Fibroblast of skin of right biceps (primary cell): ENCODE results near the gene LUC7L3.

ENCODE experiments used
- DNase-seq: peaks from one replicate; pipeline ENCODE4 v3.0.0-alpha.2; 2013

The LUC7L3 gene

DNA sequence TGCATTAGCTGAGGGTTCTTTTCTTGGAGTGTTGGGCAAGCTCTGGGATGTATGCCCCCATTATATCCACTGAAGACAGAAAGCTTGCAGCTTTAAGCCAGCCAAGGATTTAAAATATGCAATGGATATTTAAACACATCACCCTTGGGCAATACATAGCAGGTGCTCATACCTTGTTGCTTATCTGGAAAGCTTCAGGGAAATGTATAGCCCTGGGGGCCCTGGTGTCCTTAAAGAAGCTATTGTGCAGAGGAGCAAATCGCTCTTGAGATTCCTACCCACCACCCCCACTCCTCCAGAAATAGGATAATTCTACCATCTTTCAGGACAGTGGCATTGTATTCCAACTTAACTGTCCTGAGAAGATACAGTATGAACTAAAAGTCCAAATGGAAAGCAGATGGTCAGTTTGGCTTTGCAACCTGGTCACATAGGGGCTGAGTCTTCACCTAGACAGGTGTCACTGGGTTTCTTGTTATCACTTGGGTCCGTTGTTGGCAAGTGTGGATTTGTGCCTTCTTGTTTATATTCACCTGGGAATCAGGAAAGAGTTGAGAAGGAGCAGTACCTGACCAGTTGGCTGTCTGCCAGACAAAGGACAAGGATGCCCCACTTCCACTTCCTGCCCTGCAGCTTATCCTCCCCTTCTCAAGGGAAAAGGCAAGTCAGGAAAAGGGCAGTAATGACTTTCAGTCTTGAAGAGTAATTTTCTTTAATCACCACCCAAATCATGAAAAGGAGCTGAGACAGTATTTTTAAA lies 44.5 kb downstream of the LUC7L3 start:
- no peak for DNase-seq

DNA sequence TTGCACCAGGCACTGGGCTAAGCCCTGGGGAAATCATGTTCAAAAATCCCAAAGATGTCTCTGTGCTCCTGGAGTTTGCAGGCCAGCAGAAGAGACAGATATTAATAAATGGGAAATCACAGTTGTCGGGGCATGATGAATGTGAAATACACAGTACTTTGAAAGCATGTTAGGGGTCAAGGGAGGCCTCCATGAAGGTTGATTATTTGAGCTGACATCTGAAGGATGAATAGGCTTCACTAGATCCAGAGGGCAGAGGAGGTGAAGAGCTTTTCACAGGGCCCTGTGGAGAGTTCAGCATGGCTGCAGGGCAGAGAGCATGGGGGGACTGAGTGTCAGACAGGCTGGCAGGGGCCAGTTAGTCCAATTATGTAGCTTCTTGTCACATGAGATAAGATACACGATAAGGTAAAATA lies 45.3 kb downstream of the LUC7L3 start:
- no peak for DNase-seq

DNA sequence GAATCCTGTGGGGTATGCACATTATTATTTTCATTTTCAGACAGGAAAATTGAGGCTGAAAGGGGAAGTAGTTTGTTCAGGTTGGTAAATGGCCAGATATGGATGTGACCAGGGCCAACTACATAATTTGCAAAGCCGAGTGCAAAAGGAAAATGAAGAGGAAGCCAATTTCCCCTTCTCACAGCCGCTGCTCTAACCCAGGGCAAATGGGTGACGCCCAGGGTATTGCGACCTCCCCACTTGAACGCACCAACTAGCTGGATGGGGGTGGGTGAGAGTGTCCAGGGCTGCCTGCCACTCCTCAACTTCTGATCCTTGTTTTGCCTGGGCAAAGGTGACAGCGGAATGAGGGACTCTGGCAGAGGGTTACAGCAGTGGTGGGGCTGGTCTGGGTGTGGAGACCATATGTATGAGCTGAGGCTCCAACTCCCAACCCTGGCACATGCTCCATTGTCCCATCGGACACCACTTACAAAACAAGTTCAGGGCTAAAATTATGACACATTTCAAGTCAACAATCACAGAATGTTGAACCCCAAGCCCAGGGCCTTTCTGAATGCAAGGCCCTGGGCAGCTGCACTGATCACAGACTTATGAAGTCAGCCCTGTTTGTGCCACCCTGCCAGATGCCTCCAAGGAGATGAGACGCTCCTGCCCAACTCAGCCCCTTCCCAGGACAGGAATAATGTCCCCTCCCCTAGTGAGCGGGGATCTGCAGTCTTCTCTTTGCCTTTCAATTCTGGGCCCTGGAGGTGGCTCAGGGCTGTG lies 46.2 kb downstream of the LUC7L3 start:
- no peak for DNase-seq

DNA sequence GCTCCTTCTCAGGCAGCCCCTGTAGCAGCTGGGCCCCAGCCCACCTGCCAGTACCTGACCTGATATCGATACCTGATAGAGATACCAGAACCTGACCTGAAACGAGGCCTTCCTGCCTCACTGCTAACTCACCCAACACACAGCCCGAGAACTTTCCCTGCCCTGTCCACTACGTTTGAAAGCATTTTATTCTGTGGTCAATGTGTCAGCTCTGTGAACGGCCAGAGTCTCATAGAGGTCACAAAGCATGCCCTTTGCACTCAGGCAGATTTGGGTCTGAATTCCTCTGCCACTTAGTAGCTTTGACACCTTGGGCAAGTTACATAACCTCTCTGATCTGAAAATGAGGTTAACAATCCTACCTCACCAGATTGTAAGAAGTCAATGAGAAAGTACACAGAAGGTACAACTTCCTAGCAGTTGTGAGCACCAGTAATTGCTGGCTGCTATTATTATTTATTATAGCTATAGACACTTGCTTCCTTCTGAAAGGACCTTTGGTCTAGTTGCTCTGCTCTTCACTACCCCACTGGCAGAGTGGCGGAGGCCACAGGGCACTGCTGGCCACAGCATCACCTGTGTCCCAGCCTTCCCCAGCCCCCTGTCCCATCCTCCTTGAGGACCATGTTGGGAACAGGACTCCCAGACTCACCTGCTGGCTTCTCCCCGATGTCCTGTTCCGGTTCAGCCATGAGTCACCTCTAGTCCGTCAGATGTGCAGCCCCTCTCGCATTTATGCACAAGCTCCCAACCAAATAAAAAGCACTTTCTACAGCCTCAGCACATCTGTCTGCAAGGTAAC lies 47.0 kb downstream of the LUC7L3 start:
- DNase-seq = no peak

DNA sequence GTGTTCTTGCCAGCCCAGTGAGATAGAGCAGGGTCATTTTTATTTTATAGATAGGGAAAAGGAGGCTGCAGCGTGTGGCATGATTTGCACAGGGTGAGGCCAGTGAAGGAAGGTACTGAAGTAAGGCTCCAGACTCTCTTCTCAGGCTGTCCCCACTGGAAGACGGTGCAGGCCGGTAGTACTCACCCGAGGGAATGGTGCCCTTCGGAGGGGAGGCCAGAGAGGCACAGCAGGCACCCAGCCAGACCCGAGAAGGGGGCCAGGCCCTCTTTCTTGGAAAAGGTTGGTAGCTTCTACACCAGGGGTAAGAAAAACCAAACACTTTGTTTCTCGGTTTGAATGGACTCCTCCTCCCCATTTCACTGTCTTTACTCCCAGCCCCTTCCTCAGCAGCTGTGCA lies 47.6 kb downstream of the LUC7L3 start:
- no peak for DNase-seq

DNA sequence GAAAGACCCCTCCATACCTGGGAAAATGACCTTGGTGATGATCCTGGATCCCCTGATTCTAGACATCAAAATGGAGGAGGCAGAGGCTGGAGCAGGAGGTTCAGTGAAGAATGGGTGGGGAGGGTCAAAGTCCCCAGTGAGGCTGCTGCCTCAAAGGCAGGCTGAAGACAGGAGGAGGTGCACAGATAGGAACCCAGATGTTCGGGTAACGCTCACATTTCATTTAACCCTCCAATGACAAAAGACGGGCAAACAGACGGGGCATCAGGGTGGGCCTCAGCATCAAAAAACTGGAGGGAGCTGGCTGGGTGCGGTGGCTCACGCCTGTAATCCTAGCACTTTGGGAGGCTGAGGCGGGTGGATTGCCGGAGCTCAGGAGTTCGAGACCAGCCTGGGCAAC lies 48.0 kb downstream of the LUC7L3 start, which contains the start of gene ANKRD40CL:
TSS of gene ANKRD40CL (minus strand) at position 73 of the 400 bp plus-strand sequence. CDS start 605 bp downstream, outside the sequence.
- DNase-seq = no peak

DNA sequence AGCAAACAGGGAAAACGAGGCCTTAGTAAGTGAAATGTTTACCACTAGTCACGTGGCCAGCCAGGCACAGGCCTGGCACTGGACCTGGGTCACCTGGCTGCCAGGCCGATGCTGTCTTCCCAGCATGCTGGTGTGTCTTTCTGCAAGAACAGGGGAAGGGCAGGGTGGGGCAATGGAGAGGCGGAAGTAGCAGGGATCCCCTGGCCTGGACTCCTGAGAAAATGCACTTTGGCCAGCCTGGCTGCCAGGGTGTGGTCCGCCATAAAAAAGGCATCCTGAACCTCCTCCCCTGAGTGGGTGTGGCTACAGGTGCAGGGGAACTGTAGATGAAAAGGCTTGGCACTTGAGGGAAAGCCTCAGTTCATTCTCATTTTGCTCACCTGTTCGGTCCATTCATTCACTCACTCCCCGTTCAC lies 49.0 kb downstream of the LUC7L3 start:
- no peak for DNase-seq

DNA sequence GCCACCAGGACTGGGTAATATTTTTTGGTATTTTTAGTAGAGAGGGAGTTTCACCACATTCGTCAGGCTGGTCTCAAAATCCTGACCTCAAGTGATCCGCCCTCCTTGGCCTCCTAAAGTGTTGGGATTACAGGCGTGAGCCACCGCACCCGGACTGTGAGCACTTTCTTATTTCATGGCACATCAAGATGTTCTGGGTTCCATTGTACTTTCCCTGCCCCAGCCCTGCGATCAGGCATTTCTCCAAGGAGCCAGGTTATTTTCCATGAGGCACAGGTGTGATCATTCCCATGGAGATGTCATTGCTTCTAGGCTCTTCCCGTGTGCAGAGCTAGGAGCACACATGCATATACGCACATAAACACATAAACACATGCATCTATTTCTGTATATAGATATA lies 50.5 kb downstream of the LUC7L3 start:
- no peak for DNase-seq

DNA sequence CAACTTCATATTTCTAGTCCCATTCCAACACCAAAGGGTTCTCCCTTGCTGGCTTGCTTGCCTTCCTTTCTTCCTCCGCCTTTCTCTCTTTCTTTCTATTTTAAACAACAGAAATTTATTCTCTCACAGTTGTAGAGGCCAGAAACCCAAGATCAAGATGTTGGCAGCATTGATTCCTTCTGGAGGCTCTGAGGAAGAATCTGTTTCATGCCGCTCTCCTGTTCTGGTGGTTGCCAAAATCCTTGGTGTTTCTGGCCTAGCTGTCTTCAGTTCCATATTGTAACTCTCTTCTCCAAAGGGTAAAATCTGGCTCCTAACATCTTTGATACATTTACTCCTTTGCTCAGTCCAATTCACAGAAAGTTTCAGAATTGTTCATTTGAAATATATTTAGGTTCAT lies 50.9 kb downstream of the LUC7L3 start:
- DNase-seq = no peak

DNA sequence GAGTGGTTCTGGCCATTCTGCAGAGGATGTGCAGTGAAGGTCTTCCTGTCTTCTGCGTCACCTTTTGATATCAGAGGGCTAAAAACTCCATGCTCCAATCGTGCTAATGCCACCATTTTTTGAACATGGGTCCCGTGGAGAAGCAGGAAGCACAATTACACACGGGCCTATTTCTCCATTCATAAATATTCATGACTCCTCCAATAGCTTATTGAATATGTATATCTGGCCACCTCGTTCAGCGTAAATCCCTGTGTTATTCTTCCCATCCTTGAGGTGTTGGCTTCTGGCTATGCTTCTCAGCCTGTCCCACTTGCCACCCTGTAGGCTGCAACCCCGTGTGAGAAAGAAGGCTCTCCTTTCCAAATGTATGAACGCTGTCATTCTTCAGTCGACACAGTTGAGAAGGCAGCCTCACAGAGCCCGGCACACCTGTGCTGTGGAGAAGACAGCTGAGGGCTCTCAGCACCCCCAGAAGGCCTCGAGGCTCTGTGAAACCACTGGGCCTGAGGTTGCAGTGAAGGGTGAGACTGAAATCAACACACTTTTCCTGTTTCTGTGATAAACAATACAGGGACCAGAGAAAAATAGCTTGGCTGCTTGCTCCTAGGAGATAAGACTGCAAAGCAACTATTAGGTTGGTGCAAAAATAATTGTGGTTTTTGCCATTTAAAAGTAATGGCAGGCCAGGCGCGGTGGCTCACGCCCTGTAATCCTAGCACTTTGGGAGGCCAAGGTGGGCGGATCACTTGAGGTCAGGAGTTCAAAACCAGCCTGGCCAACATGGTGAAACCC lies 52.8 kb downstream of the LUC7L3 start:
- no peak for DNase-seq

DNA sequence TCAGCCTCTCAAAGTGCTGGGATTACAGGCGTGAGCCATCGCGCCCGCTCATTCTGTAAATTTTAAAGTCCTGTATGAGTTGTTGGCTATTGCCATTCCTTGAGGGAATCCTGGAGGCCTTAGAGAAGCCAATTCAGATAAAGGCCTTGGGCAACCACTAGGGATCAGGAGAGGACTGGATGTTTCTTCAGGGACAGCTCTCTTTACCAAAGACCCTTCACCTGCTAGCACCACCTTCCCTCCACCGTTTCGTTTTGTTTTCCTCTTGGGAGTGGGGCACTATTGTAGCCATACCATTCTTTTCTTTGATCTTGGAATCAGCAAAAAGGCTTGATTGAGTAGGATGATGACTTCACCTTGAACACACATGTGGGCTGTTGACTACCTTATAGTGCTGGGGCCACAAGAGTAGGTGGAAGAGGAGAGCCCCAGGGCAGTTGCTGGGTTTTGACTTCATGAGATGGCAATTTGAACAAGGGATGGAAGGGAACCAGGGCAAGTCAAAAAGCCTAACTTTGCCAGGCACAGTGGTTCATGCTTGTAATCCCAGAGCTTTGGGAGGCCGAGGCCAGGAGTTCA lies 54.9 kb downstream of the LUC7L3 start:
- DNase-seq = no peak

DNA sequence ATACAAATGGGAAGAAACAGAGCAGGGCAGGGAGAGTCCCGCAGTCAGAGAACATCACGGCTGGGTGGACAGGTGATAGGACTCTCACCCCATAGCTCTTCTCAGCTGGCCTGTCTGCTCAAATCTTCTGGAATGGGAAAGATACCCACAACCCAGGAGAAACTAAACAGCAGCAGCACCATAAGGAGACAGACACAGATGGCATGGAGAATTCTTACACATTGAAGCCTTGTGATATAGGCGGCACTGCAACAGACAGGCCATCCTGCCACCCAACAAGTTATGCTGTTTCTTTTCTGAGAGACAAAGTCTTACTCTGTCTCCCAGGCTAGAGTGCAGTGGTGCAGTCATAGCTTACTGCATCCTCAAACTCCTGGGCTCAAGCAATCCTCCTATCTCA lies 56.5 kb downstream of the LUC7L3 start:
- DNase-seq = no peak

DNA sequence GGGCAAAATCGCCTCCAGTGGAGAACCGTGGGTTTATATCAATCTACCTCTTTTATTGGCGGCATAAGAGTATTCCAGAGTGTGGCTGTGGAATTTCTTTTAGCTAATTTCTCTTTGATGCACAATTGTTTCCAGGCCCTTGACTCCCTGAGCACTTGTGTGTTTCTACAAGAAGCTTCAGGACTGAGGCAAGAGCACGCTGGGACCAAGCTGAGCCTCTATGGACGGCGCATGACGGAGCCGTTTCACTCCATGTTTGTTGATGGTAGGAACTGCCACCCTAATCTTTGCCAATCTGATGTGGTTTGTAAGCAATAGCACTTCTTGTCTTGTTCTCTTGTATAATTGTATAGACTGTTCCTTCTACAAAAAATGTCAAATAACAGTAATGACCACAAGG lies 59.1 kb downstream of the LUC7L3 start:
- no peak for DNase-seq

DNA sequence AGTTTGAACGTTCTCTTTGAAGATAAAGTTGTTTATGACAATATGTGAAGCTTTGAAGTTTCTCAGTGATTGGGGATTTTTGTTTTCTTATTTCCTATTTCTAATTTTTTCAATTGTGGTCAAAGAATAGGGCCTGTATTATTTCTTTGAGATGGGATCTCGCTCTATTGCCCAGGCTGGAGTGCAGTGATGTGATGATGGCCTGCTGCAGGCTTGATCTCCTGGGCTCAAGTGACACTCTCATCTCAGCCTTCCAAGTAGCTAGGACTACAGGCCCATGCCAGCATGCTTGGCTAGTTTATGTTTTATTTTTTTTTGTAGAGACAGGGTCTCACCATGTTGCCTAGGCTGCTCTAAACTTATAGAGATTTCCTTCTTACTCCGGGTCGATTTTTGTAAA lies 59.6 kb downstream of the LUC7L3 start:
- DNase-seq = no peak

DNA sequence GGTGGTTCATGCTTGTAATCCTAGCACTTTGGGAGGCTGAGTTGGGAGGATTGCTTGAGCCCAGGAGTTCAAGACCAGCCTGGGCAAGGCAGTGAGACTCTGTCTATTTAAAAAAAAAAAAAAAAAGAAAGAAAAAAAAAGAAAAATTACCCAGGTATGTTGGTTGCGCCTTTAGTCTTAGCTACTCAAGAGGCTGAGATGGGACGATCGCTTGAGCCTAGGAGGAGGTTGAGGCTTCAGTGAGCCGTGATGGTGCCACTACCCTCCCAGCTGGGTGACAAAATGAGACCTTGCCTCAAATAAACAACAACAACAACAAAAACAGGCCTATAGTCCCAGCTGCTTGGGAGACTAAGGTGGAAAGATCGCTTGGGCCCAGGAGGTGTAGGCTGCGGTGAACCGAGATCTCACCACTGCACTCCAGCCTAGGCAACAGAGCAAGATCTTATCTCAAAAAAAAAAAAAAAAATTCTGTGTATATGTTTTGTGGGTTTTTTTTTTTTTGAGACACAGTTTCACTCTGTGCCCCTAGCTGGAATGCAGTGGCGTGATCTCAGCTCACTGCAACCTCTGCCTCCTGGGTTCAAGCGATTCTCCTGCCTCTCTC lies 60.4 kb downstream of the LUC7L3 start:
- no peak for DNase-seq

DNA sequence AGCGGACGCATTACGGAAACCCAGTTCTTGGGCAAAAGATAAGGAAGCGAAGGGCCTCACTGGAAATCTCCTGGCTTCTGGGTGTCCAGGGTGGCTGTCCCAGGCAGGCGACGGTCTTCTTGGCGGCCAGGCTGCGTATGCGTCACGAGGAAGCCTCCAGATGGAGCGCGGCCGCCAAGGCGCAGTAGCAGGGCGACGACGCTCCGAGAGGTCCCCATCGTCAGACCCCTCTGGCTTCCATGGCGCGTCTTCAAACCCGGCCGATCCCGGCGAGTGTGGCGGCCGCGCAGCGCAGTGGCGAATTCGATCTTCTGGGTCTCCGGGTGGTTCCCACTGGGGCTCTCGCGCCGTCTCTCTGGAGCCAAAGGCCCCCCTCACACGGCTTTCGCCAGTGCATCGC lies 61.8 kb downstream of the LUC7L3 start:
- DNase-seq = no peak

DNA sequence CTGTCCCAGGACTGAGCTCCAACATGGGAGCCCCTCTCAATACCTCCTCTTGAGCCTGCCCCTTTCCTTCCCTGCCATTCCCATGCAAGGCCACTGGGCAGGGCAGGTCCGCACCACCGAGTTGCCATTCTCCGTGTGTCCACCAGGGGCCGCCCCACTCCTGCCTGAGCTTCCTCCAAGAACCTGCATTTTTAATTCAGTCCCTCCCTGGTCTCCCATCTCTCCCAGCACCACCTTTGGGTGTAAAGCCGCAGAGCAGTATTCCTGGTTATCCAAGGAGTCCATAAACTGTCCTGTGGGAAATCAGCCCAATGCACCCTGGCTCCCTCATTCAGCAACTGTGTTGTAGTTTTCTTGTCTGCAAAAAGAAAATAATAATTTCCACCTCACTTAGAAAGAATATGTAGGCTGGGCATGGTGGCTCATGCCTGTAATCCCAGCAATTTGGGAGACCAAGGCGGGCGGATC lies 63.8 kb downstream of the LUC7L3 start:
- DNase-seq = peak; percentile 78

DNA sequence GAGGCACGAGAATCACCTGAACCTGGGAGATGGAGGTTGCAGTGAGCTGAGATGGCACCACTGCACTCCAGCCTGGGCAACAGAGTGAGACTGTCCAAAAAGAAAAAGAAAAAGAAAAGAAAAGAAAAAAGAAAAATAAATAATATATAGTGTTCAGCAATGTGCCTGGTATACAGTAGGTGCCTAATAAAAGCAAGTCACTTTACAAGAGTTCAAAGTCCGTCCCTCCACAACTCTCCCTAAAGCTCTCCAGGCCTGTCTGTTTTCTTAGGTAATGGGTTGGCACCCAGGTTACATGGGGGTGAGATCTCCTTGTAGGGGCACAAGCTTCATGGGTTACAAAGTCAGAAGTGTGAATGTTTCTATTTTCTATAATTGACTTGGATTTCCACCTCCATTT lies 64.5 kb downstream of the LUC7L3 start:
- no peak for DNase-seq

DNA sequence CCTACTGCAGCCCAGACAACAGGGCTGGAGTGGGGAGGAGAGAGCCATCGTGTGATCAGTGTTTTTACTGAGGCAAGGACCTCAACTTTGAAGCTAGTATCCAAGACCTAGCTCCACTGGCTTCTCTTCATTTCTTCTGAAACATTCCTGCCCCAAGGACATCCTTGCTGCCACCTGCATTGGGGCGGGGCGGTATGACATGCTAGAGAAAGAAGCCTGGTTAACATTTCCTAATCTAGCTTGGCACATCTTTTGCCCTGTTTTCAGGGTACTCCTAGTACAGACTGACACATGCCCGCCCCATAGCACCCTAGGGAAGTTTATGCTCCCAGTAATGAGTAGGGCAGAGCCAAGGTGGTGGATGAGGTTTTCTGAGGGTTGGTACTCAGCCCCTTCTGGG lies 65.7 kb downstream of the LUC7L3 start:
- no peak for DNase-seq

DNA sequence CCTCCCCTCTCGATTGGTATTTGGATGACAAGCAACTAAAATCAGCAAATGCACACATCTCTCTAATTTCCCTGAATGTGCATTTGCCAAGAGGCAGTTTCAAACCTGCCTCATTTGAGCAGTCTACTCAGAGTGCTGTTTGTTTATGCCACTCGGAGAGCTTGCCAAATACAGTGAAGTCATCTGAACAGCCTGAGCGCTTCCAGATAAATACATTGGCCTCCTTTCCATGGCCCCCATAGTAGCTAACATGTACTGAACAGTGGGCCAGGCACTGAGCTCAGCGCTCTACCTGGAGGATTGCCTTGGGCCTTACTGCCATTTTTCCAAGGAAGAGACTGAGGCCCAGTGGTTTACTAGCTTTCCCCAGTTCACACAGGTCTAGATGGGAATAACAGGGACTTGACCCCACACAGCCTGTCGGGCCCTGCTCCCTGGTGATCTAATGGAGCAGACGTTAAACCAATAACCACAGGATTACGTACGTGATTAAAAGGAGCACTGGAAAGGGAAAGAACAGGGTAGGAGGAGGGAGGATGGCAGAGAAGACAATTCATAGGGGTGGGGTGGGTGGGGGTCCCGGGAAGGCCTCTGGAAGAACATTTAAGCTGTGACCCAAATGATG lies 66.7 kb downstream of the LUC7L3 start:
- DNase-seq = peak; percentile 17

DNA sequence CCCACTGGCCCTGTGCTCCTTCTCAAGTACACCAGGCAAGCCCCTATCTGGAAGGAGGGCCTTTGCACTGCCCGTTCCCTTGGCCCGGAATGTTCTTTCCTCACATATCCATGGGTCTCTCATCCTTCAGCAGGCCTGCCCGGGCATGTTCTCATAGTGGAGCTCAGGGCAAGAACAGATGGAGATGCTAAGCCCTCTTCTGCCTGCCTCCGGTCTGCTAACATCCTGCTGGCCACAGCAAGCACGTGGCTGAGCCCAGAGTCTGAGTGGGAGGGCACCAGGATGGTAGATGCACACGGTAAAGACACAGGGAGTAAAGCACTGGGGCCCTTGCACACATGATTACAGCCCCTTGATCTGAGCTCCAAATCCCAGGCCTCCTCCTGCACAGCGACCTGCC lies 67.7 kb downstream of the LUC7L3 start:
- DNase-seq = no peak
